GM12891 (cell line): ENCODE results near the gene PALM.
"Not testable (repeated sequence)": the region's sequence is repeated elsewhere in the genome, so short reads cannot be mapped to it uniquely, and the experiment has no call there.

Source experiments
- DNase-seq: peaks from one replicate; pipeline ENCODE4 v3.0.0; 2011; ENCODE audit warnings: low spot score; ENCODE audit not compliant: insufficient read length
- FAIRE-seq: peaks from 2 replicates; lab custom pipeline; 2011; peaks lifted over from hg19 to GRCh38; lab: Jason Lieb, UNC
- PAX5 ChIP-seq: IDR thresholded peaks from 2 replicates; pipeline ENCODE4 v1.6.1; 2011; ENCODE audit warnings: low read length, moderate library complexity, mild to moderate bottlenecking; ENCODE audit not compliant: insufficient read depth, severe bottlenecking
- POLR2A ChIP-seq: IDR thresholded peaks from 2 replicates; pipeline ENCODE4 v1.6.1; 2011; ENCODE audit warnings: low read depth, low read length, control low read depth
- POLR2AphosphoS5 ChIP-seq: IDR thresholded peaks from 2 replicates; pipeline ENCODE4 v1.6.1; 2011; ENCODE audit warnings: low read depth, low read length, control low read depth
- POU2F2 ChIP-seq: IDR thresholded peaks from 2 replicates; pipeline ENCODE4 v1.6.1; 2011; ENCODE audit warnings: low read depth, mild to moderate bottlenecking, control low read depth, low read length, moderate library complexity
- SPI1 ChIP-seq: IDR thresholded peaks from 2 replicates; pipeline ENCODE4 v1.6.1; 2011; ENCODE audit warnings: low read depth, low read length, control low read depth
- TAF1 ChIP-seq: IDR thresholded peaks from 2 replicates; pipeline ENCODE4 v1.6.1; 2011; ENCODE audit warnings: low read depth, low read length, control low read depth

PALM gene

GRCh38 chr19:736125-736524 lies 27.4 kb downstream of the PALM start:
- FAIRE-seq (no peak), DNase-seq (no peak)
- TF ChIP-seq PAX5 (no peak), TAF1 (no peak), POU2F2 (no peak), POLR2A (no peak), POLR2AphosphoS5 (no peak), SPI1 (no peak)

DNA sequence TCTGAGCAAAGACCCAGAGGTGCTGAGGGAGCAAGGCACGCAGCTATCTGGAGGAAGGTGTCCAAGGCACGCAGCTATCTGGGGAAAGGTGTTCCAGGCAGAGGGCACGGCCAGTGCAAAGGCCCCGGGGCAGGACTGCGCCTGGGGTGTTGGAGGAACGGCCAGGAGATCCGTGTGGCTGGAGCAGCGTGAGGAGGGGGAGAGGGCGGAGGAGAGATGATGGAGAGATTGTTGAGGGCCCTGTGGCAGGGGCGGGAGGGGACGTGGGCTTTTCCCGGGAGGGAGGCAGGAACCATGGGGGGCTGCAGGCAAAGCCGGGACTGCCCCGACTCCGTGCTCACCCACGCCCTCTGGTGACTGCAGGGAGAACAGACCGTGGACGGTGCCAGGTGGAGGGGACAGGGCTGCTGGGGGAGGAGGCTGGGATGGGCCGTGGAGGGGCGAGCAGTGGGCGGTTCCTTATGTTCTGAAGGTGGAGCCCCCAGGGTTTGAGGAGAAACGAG lies 28.9 kb downstream of the PALM start:
- DNase-seq (peak; percentile 87), FAIRE-seq (peak; percentile 78)
- TF ChIP-seq POLR2A (no peak), POU2F2 (no peak), POLR2AphosphoS5 (no peak), PAX5 (no peak), SPI1 (no peak), TAF1 (no peak)

DNA sequence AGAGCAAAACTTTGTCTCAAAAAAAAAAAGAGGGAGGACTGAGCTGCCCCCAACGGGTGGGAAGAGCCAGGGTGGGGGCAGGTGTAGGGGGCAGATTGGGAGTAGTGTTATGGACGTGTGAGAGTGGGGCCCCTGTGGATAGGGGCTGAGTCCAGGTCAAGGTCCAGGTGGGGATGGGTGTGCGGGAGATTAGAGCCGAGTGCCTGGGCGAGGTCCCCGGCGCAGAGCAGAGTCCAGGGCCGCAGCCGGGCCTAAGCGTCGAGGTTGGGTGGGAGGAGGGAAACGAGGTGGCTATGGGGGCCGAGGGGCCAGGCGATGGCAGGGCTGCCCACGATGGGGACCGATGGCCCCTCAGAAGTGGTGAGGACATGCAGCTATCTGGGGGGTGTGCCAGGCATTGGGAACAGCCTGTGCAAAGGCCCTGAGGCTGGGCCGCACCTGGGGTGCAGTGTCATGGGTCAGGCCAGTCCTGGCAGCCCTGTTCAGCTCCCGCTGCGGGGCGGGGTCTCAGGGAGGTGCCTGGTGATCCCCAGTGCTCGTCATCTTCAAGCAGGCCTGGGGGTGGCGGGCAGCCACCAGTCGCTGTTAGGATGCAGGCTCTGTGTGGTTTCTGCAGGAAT lies 29.9 kb downstream of the PALM start:
- FAIRE-seq, result no peak
- DNase-seq, result no peak
- TF ChIP-seq POLR2A (no peak), POLR2AphosphoS5 (no peak)

GRCh38 chr19:739998-740715 lies 31.4 kb downstream of the PALM start:
- DNase-seq, result no peak
- no peak for FAIRE-seq
- no peak for TF ChIP-seq POLR2A
- no peak for TF ChIP-seq POU2F2
- TF ChIP-seq POLR2AphosphoS5, result no peak
- TF ChIP-seq PAX5, result no peak
- TF ChIP-seq TAF1, result no peak
- no peak for TF ChIP-seq SPI1

- not testable (repeated sequence) for FAIRE-seq, DNase-seq
Observed at GRCh38 chr19:740816-741505, 32.2 kb downstream of the PALM start.

DNA sequence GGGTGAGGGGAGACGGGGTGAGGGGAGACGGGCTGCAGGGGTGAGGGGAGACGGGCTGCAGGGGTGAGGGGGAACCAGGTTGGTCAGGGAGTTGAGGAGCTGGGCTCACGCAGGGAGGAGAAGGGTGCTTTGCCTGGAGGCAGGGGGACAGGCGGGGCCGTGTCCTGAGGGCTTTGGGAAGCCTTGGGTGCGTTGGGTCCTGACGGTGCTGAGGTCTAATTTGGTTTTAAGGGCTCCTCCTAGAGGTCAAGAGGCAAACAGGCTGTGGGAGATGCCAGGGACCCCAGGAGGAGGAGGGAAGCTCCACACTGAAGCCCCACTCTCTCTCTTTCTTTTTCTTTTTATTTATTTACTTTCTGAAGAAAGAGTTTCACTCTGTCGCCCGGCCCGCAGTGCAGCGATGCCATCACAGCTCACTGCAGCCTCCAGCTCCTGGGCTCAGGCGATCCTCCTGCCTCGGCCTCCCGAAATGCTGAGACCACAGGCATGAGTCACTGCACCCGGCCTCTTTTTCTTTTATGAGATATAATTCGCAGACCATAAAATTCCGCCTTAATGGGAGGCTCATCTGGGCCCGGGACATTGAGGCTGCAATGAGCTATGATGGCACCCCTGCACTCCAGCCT lies 32.9 kb downstream of the PALM start:
- no peak for FAIRE-seq
- DNase-seq, result no peak
- TF ChIP-seq POU2F2, result no peak
- no peak for TF ChIP-seq TAF1
- TF ChIP-seq POLR2A, result no peak
- no peak for TF ChIP-seq POLR2AphosphoS5
- no peak for TF ChIP-seq SPI1
- TF ChIP-seq PAX5, result no peak

- TF ChIP-seq TAF1, result no peak
- no peak for TF ChIP-seq POU2F2
- TF ChIP-seq POLR2A, result no peak
- no peak for TF ChIP-seq POLR2AphosphoS5
- TF ChIP-seq PAX5, result no peak
- no peak for TF ChIP-seq SPI1
- FAIRE-seq (no peak), DNase-seq (no peak)
Observed at GRCh38 chr19:742540-743075, 33.9 kb downstream of the PALM start.

DNA sequence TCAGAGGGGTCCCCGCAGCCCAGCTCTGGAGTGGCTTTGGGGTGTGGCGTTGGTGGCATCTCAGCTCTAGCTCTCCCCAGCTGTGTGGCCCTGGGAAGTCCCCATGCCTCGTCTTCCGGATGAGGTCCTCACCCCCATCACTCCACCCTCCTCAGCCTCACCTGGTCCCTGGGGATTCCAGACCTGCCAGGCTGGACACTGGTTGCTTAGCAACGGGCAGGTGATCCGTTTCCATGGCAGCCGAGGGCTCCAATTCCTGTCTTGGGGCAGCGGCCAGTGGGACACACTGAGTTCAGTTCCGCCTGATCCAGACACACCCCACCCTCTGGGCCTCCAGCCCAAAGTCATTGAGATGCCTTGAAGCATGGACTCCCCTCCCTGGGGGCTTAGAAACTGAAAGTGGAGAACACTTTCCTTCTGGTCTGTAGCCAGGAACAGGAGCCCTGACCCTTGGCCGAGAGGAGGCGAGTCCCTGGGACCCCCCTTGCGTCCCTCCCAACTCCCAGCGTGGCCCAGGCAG lies 34.5 kb downstream of the PALM start:
- DNase-seq (no peak), FAIRE-seq (no peak)
- TF ChIP-seq POLR2AphosphoS5 (no peak), TAF1 (no peak)

DNA sequence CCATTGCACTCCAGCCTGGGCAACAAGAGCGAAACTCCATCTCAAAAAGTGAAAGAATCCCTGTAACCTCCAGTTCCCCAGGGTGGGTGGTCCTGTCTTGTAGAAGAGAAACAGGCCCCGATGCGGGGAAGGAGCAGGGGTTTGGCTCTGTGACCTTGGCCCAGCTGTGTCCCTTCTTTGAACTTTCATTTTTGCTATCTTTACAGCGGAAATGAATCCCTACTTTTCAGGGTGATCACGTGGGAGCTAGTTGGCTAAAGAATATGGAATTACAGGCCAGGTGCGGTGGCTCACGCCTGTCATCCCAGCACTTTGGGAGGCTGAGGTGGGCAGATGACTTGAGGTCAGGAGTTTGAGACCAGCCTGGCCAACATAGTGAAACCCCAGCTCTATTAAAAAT lies 36.4 kb downstream of the PALM start:
- FAIRE-seq, result not testable (repeated sequence)

GRCh38 chr19:746208-746819 lies 37.6 kb downstream of the PALM start:
- FAIRE-seq (no peak), DNase-seq (no peak)
- TF ChIP-seq PAX5, result no peak
- no peak for TF ChIP-seq POU2F2
- no peak for TF ChIP-seq SPI1
- no peak for TF ChIP-seq POLR2AphosphoS5
- TF ChIP-seq POLR2A, result no peak
- no peak for TF ChIP-seq TAF1

More for the DNA sequence above, 36.4 kb downstream of the PALM start:
- DNase-seq, result not testable (repeated sequence)
